ENCODE results near the gene SCMH1.
"Not testable (repeated sequence)": the region's sequence is repeated elsewhere in the genome, so short reads cannot be mapped to it uniquely, and the experiment has no call there.

The SCMH1 gene

DNA sequence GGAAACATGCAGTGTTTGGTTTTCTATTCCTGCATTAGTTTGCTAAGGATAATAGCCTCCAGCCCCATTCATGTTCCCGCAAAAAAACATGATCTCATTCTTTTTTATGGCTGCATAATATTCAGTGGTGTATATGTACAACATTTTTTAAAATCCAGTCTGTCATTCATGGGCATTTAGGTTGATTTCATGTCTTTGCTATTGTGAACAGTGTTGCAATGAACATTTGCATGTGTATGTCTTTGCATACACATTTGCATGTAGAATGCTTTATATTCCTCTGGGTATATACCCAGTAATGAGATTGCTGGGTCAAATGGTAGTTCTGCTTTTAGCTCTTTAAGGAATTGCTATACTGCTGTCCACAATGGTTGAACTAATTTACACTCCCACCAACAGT is 9.0 kb upstream of the SCMH1 start:
- DNase-seq (ENCODE audit: low read depth in 2 of 2, low spot score in 1 of 2): not testable (repeated sequence)

DNA sequence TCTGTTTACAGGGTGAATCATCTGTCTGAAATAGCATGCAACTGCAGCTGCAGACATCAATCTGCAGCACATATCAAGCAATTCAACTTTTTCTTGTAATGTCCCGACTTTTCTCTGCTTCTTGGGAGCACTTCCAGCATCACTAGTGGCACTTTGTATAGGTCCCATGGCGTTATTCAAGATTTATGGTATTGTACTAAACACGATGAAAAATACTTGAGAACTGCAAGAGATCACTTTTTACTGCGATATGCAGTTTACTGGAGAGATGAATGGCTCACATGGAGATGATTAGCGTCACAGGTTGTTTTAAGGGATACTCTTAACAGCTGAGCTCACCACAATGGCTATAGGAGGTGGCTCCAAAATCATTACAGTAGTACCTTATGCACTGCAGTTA is 7.2 kb upstream of the SCMH1 start:
- no peak for DNase-seq (ENCODE audit: low read depth in 2 of 2, low spot score in 1 of 2)

DNA sequence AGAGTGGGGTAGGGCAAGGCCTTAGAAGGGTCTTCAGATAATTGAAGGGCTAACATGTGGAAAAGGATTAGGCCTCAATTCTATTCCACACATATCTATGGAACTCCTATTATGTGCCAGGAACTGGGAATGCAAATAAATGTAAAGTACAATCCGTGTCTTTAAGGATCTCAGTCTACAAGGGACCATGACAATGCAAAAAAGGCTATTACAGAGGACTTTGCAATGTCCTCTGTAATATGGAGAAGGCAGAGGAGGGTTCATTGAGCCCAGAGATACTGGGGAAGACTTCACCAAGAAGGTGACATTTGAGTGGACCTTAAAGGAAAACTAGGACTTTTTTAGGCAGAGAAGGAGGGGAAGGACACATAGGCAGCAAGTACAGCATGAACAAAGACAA is 4.5 kb upstream of the SCMH1 start:
- no peak for DNase-seq (ENCODE audit: low read depth in 2 of 2, low spot score in 1 of 2)

DNA sequence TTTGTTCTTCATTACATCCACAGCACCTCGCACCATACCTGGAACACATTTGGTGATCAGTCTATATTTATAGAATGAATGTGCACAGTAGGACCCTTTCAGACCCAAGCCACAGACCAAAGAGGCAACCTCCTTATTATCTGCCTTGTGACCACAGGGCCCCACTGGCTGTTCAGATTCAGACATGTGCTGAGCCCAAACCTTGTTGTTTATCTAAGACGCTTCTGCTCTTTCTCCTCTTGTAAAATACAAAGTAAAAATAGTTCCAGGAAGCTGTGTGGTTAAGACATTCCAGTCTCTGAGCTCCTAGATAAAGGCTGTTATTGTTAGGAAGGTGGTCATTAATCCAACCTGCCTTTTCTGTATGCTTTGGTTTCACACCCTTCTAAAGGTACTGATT is 3.6 kb upstream of the SCMH1 start:
- DNase-seq (ENCODE audit: low read depth in 2 of 2, low spot score in 1 of 2): no peak

DNA sequence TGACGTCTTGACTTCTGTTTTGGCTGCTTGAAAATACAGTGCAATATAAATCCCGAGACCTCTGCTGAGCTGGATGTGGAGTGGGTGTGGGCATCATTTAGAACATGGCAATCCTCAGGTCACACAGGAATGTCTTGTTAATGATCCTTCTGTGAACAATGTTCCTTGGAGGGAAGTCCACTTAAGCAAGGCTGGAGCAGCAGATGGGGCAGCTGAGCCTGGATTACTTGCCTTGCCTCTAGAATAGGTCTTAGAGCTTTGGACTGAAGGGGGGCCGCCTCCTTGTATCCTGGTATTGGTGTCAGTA is 926 bp upstream of the SCMH1 start:
- no peak for DNase-seq (ENCODE audit: low read depth in 2 of 2, low spot score in 1 of 2)

DNA sequence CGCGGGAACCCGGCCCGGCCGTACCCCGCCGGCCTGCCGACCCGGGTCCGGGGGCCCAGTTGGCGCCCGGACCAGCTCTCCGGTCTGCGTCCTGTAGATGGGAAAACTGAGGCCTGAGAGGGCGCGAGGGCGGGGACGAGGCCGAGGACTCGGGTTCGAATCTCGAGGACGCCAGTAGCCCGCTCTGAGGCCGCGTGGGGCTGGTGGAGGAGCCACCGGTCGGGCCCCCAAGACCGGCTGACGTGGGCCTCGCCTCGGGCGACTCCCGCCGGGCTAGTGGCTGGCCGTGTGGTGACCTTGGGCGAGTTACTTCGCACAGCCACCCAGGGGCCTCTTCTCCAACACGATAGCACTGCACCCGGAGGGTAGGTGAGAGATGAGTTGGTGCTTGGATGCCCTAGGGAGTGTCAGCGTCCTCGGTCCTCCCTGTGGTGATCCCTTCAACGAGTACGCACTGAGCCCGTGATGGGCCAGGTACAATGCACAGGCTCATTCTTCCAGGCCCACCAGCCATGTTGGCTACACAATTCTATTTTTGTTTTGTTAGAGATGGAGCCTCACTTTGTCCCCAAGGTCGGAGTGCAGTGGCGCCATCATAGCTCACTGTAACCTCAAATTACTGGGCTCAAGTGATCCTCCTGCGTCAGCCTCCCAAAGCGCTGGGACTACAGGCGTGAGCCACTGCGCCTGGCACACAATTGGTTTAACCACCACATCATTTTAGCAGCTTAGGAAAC is 404 bp upstream of the SCMH1 start:
- DNase-seq (ENCODE audit: low read depth in 2 of 2, low spot score in 1 of 2): peak in 1 of 2 donors; percentile 1

DNA sequence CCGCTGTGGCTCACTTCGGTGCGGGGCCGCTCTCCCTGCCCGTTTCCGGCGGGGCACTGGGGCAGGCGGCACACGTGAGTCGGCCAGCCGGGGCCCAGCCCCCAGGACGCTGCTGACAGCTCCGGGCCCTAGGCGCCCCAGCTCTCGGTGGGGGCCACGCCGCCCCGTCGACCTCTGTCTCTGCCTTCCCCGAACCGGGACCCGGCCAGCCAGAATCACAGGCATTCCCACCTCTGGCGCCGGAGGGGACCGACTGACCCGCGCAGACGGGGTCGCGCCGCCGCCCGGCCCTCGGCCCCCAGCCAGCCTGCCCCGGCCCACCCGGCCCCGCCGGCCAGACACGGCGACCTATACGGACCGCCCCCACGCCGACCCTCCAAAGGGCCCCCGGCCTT is 755 bp downstream of the SCMH1 start:
- DNase-seq (ENCODE audit: low read depth in 2 of 2, low spot score in 1 of 2): peak in 1 of 2 donors; percentile 1

DNA sequence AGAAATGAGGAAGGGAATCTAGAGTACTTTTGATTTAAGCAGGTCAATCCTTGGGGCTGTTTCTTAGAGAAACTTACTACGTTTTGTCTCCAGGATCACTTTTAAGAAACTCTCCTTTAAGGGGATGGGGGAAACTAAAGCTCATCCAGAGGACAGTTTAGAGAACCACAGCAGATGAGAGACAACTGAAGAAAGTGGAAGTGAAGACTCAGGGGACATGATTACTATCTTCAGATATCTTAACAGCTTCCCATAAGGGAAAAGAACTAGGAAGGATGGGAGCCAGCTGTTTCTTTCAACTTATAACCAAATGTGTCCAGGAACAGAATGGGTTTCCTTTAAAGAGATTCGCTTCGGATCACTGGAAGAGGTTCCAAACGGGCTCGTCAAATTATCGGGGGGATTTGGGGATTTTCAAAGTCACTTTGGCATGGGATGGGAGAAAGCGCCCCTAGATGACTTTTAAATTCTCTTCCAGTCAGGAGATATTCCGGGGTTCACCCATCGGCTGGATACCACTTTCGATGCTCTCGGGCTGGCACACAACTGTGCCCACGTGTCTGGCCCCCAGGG is 1.2 kb downstream of the SCMH1 start:
- no peak for DNase-seq (ENCODE audit: low read depth in 2 of 2, low spot score in 1 of 2)

DNA sequence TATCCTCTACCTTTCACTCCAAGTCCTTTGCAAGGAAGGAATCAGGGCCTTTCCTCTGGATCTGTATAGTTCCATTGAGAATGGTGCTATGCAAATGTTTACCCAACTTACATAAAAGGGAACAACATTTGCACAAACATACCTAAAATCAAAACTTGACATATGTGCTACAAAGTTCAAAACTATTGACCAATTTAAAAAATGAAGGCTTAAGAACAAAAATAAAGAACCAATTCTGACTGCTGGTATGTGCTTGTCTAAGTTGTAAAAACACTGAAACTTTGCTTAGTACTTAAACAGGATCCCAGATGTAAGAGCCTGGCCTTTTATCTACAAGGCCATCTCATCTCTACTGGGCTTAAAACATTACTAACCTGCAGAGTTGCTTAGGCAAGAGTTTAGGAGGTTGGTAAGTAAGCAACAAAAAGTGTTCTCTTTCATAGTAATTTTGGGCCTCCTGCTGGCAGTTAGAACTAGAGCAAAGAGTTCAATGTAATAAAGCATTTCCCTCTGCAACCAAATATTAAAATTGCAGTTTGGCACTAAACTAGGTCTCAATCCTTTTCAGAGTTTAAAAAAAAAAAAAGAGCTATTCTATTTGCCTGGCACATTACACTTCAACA is 2.0 kb downstream of the SCMH1 start:
- no peak for DNase-seq (ENCODE audit: low read depth in 2 of 2, low spot score in 1 of 2)

DNA sequence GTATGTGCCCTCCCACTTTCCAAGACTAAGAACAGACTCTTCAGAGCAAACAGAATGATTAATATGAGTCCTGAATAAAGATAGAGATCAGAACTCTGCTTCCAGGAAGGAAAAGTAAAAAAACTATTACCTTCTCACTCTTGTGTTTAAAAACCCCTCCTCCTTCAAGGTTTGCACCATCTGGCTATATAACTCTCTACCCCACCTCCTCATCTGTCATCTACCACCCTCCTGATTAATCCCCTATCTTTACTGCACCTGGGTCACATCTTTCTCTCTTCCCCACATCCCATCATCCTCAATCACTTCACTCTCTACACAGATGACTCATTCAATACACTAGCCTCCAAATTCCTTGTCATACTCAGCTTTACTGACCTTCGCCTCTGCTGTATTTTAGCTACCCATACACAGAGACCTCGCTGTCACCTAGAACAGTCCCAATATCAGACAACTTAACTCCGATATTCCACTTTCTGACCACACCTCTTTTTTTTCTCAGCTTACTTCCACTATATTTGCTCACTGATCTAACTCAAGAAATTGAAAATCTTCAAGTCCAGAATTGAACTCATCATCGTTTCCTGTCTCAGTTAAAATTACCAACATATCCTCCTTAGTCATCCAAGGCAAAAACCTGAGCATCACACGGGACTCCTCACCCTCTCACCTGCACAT is 3.7 kb downstream of the SCMH1 start:
- DNase-seq (ENCODE audit: low read depth in 2 of 2, low spot score in 1 of 2): no peak

DNA sequence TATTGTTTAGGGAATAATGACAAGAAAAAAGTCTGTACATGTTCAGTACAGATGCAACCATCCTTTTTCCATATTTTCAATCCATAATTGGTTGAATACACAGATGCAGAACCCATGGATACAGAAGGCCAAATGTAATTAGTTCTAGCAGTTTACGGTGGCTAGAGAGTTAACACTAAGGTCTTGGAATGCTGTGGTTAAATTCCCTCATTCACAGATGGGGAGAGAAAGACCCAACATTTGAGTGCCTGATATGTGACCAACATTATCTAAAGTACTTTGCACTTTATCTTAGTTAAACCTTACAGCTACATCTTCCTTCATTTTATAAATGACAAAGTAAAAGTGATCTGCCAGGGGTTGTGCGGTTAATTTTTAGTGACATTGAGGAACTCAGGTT is 5.3 kb downstream of the SCMH1 start:
- no peak for DNase-seq (ENCODE audit: low read depth in 2 of 2, low spot score in 1 of 2)

DNA sequence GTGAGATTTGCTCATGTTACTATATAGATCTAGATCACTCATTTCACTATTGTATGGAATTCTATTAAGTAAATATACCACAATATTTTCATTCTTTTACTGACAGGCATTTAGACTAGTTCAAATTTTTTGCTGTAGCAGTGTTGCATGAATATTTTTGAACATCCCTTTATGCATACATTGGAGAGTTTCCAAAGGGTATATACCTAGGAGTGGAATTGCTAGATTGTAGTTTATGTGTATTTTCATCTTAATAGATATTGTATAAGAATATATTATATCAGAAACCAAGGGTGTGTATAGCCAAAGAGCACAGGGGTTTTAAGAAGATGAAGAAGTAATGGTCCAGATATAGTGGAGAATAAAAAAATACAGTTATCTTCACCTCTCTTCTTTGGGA is 6.2 kb downstream of the SCMH1 start:
- no peak for DNase-seq (ENCODE audit: low read depth in 2 of 2, low spot score in 1 of 2)

DNA sequence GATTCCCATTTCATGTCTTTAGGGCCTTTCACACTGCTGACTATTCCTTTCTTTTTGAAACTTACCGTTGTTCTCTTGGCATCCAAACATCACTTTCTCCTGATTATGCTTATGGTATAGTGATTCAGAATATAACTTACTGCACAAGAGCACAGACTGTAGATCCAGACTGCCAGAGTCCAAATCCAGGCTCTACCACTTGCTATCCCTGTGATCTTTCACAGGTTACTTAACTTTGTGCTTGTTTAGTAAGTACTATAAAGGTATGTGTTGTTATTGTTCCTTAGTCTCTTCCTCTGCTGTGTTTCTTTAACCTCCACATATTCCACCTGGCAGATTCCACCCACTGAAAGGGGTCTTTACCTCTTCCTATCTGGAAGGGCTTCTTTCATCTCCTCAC is 8.4 kb downstream of the SCMH1 start:
- DNase-seq (ENCODE audit: low read depth in 2 of 2, low spot score in 1 of 2): no peak

DNA sequence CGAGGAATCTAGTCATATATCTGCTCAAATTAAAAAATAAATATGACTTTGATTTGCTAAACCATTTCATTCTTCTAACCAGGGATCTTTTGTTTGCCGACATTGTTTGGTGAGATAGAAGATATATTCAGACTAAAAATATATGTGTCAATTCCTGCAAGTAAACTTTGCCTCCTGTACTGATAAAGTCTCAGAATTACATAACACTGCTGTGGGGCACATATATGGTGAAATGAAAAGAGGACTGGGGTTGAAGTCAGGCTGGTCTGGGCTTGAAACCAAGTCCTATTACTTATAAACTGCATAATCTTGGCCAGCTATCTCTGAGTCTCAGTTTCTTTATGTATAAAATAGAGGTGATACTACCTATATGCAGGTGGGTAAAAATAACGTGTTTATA is 9.8 kb downstream of the SCMH1 start:
- DNase-seq (ENCODE audit: low read depth in 2 of 2, low spot score in 1 of 2): no peak

DNA sequence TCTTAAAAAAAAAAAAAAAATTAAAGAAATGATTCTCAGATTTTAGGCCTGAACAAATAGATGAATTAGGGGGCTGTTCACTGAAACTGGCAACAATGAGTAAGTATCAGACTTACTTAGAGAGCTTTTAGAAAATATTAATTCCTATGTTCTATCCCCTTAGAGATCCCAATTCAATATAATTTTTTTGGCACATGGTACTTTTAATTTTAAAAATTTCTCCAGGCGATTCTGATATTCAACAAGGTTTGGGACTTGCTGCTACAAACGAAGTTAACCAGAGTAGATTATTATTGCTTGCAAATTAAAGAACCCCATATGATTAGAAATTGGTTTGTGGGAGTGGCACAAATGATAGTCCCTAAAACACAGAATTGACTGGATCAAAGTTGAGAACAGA is 11.4 kb downstream of the SCMH1 start:
- DNase-seq (ENCODE audit: low read depth in 2 of 2, low spot score in 1 of 2): no peak

DNA sequence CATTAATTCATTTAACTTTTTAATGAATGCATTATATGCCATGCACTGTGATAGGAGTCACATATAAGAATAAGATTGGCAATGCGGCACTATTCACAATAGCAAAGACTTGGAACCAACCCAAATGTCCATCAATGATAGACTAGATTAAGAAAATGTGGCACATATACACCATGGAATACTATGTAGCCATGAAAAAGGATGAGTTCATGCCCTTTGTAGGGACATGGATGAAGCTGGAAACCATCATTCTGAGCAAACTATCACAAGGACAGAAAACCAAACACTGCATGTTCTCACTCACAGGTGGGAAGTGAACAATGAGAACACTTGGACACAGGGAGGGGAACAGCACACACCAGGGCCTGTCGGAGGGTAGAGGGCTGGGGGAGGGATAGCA is 12.9 kb downstream of the SCMH1 start:
- DNase-seq (ENCODE audit: low read depth in 2 of 2, low spot score in 1 of 2): not testable (repeated sequence)

DNA sequence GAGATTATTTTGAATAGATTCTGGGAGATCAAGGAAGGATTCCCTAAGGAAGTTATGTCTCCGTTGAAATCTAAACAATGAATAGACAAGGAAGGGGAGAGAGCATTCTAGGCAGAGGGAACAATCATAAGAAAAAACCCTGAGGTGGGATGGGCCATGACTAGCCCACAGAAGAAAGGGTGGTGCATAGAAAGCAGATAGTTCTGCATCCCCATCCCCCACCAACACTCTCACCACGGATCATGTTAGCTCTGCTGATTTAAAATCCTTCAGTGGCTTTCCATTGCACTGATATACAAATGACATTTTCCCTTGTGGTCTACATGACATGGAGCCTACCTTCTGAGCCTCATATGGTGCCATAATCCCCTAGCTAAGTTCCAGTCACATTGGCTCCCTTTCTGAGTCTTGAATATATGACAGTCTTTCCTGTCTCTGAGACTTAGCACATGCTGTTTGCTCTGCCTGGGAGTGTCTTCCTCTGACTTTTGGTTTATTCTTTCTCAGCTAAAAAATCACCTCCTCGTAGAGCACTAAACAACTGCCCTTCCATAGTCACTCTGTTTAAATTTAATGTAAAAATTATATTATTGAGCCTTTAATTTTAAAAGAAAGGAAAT is 15.2 kb downstream of the SCMH1 start:
- no peak for DNase-seq (ENCODE audit: low read depth in 2 of 2, low spot score in 1 of 2)

DNA sequence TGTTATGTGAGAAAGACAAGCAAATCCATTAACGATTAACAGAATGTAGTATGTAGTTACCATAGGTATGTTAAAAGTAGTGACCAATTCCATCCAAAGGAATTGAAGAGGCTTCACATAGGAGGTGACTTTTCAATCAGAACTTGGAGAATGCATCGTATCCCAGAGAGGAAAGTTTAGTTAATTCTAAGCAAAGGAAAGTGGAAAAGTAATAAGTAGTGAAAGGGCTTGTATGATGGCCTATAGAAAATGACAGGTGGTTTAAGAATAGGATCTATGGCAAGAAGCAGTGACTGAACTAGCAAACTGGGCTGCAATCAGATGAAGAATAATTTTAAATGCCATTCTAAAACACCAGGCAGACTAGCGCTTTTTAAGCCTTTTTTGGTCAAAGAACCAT is 16.6 kb downstream of the SCMH1 start:
- DNase-seq (ENCODE audit: low read depth in 2 of 2, low spot score in 1 of 2): no peak

DNA sequence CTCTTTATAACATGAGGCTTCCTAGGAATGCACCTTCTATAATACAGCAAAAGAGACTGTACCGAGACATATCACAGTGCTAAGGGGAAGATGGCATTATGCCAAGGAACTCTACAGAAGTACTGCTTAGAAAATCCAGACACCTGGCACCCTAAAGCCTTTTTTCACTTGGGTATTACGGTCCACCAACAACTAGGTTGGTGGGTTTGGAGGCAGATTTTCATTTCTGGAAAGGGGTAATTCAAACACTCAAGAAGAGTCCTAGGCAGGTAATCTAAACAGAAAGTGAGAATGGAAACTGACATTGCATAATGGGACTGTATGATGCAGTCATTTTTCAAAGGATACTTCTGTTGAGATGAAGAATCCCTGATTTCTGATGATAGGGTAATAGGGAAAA is 19.6 kb downstream of the SCMH1 start:
- no peak for DNase-seq (ENCODE audit: low read depth in 2 of 2, low spot score in 1 of 2)

DNA sequence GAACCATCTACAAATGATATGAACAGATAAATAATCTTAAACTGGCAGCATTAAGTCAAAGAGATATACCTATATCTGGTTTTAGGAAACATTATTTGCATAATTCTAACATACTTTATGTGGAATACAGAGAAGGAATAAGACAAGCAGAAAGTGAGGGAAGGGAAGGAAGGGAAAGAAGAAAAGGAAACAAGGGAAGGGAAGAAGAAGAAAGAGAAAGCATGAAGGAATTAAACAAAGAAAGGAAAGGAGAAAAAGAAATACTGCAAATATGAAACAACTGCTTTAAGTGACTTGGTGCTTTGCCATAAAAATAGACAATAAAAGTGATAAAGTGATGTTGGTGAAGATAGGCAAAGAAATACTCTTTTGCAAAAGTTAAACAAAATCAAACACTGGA is 20.1 kb downstream of the SCMH1 start:
- no peak for DNase-seq (ENCODE audit: low read depth in 2 of 2, low spot score in 1 of 2)

DNA sequence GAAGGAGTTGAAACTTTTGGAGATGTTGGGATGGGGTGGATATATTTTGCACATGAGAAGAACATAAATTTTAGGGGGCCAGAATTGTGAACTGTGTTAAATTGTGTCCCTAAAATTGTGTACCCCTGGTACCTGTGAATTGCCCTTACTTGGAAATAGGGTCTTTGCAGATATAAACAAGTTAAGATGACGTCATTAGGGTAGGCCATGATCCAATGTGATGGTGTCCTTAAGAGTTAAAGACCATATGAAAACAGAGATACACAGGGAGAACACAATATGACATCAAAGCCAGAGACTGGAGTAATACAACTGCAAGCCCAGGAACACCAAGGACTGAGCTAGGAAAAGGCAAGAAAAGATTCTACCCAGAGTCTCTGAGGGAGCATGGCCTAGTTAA is 24.0 kb downstream of the SCMH1 start:
- no peak for DNase-seq (ENCODE audit: low read depth in 2 of 2, low spot score in 1 of 2)

DNA sequence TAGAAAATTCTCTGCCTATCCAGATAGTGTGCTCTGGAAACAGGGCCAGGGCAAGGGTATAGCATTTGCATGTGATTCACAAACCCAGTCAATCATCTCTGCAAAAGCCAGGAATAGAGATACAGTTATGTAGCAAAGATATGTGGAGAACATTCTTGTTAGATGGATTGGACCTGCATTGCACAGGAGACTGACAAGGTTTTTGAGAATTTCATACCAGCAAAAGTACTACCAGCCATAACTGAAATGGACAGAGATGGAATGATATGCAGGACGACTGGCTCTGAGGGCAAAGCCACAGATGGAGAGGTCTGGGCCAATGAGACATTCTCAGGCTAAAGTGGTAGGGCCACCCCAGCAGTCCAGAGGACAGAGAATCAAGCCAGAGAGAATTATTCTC is 24.7 kb downstream of the SCMH1 start:
- DNase-seq (ENCODE audit: low read depth in 2 of 2, low spot score in 1 of 2): no peak
